HG03159 (cell line): ENCODE data around the gene WSCD2.
"Not testable (repeated sequence)": the region's sequence is repeated elsewhere in the genome, so short reads cannot be mapped to it uniquely, and the experiment has no call there.

Experiments used
- ATAC-seq: cut with Tn5 transposase; IDR thresholded peaks from one replicate; pipeline ENCODE4 v1.9.1; 2021; ENCODE audit warnings: mild to moderate bottlenecking, moderate library complexity; ENCODE audit not compliant: unreplicated experiment

Gene WSCD2

GRCh38 chr12:108191938-108192337 lies 62.9 kb downstream of the WSCD2 start:
- no peak for ATAC-seq

- no peak for ATAC-seq
Measured at GRCh38 chr12:108193493-108193892, 64.4 kb downstream of the WSCD2 start.

- ATAC-seq = no peak
Measured at GRCh38 chr12:108193917-108194316, 64.8 kb downstream of the WSCD2 start.

GRCh38 chr12:108194585-108194984 lies 65.5 kb downstream of the WSCD2 start:
- no peak for ATAC-seq

- no peak for ATAC-seq
Measured at GRCh38 chr12:108196319-108196718, 67.2 kb downstream of the WSCD2 start.

- ATAC-seq = no peak
Measured at GRCh38 chr12:108196921-108197320, 67.8 kb downstream of the WSCD2 start.

GRCh38 chr12:108198043-108198442 lies 69.0 kb downstream of the WSCD2 start:
- no peak for ATAC-seq

- ATAC-seq = no peak
Measured at GRCh38 chr12:108199106-108199505, 70.0 kb downstream of the WSCD2 start.

GRCh38 chr12:108201808-108202207 lies 72.7 kb downstream of the WSCD2 start:
- no peak for ATAC-seq

- no peak for ATAC-seq
Measured at GRCh38 chr12:108204117-108204987, 75.3 kb downstream of the WSCD2 start.

GRCh38 chr12:108205864-108206263 lies 76.8 kb downstream of the WSCD2 start:
- ATAC-seq = no peak

- ATAC-seq = no peak
Measured at GRCh38 chr12:108207791-108208730, 79.0 kb downstream of the WSCD2 start.

- ATAC-seq = no peak
Measured at GRCh38 chr12:108210001-108210400, 80.9 kb downstream of the WSCD2 start.

GRCh38 chr12:108211157-108211556 lies 82.1 kb downstream of the WSCD2 start:
- ATAC-seq = no peak

GRCh38 chr12:108213871-108214445 lies 84.9 kb downstream of the WSCD2 start:
- no peak for ATAC-seq

GRCh38 chr12:108214486-108214885 lies 85.4 kb downstream of the WSCD2 start:
- ATAC-seq = no peak

- no peak for ATAC-seq
Measured at GRCh38 chr12:108215458-108215857, 86.4 kb downstream of the WSCD2 start.

GRCh38 chr12:108218921-108219320 lies 89.8 kb downstream of the WSCD2 start:
- ATAC-seq = no peak

GRCh38 chr12:108225101-108225500 lies 96.0 kb downstream of the WSCD2 start:
- not testable (repeated sequence) for ATAC-seq

GRCh38 chr12:108226866-108227265 lies 97.8 kb downstream of the WSCD2 start:
- no peak for ATAC-seq

- ATAC-seq = no peak
Measured at GRCh38 chr12:108228746-108229145, 99.7 kb downstream of the WSCD2 start.
